ENCODE data around the gene GOLM1.

Gene GOLM1

DNA sequence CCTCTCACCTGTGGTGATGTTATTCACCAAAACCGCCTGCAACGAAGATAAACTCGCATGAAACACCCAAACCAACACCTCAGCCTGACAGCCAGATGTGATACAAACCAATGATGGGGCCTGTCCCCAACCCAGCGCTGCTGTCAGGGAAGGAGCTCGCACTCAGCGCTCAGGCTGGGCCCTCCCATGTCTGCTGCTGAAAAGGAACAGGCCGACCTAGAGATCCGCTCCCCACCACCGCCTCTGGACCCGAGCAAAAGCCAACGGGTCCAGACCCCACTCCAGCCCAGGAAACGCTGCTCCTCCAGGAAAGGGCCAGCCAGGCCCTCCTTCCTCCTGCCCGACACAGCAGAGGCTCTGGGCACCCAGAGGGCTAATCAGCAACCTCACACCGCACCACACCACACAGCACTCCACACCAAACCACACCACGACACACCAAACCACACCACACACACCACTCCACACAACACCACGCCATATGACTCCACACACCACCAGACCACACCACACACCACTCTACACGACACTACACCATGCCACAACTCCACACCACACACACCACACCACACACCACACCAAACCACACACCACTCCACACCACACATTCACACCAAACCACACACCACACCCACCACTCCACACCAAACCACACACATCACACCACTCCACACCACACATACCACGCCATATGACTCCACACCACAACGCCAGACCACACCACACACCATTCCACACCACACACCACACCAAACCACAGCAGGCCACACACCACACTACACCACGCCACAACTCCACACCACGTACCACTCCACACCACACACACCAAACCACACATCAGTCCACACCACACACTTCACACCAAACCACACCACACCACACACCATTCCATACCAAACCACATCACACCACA, 46.5 kb downstream of the GOLM1 start:
- TF ChIP-seq TEAD4 (IDR thresholded peaks at IDR 0.05) (no peak), NFIC (IDR thresholded peaks at IDR 0.05) (no peak), CEBPB (IDR thresholded peaks at IDR 0.05) (no peak), TAF1 (IDR thresholded peaks at IDR 0.05; ENCODE audit: low read depth) (no peak), ZBTB7A (IDR thresholded peaks at IDR 0.05; ENCODE audit: low read depth) (no peak), YY1 (IDR thresholded peaks at IDR 0.05; ENCODE audit: low read depth) (no peak), EP300 (IDR thresholded peaks at IDR 0.05; ENCODE audit: borderline replicate concordance) (no peak)
- TF ChIP-seq, protein P1, sequence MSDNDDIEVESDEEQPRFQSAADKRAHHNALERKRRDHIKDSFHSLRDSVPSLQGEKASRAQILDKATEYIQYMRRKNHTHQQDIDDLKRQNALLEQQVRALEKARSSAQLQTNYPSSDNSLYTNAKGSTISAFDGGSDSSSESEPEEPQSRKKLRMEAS (IDR thresholded peaks at IDR 0.05), result no peak

DNA sequence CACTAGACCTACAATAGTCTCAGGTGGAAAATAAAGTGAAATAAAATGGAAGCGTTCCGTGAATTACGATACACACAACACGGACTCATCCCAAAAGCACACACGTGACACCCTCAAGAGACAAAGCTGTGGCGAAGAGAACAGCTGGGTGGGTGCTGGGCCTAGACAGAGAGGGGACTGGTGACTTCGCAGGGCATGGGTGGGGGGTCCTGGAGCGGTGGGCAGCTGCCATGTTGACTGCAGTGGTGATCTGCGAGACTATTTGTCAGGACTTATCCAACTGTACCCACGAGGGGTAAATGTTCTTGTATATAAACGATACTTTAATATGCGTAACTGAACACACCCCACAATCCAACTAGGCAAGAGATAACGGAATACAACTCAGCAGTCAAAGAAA, 52.0 kb downstream of the GOLM1 start:
- no peak for TF ChIP-seq NFIC (IDR thresholded peaks at IDR 0.05)
- TF ChIP-seq ZBTB7A (IDR thresholded peaks at IDR 0.05; ENCODE audit: low read depth), result no peak
- no peak for TF ChIP-seq YY1 (IDR thresholded peaks at IDR 0.05; ENCODE audit: low read depth)
- no peak for TF ChIP-seq CREB1 (IDR thresholded peaks at IDR 0.05; ENCODE audit: low read depth)
- no peak for TF ChIP-seq TAF1 (IDR thresholded peaks at IDR 0.05; ENCODE audit: low read depth)
- no peak for TF ChIP-seq TEAD4 (IDR thresholded peaks at IDR 0.05)
- TF ChIP-seq, protein P2, sequence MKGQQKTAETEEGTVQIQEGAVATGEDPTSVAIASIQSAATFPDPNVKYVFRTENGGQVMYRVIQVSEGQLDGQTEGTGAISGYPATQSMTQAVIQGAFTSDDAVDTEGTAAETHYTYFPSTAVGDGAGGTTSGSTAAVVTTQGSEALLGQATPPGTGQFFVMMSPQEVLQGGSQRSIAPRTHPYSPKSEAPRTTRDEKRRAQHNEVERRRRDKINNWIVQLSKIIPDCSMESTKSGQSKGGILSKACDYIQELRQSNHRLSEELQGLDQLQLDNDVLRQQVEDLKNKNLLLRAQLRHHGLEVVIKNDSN (IDR thresholded peaks at IDR 0.05), result no peak
- no peak for TF ChIP-seq EGR1 (IDR thresholded peaks at IDR 0.05)
- no peak for TF ChIP-seq RAD21 (IDR thresholded peaks at IDR 0.05; ENCODE audit: low read depth)
- TF ChIP-seq FOXM1 (IDR thresholded peaks at IDR 0.05; ENCODE audit: borderline replicate concordance, low read depth), result no peak
- TF ChIP-seq TCF12 (IDR thresholded peaks at IDR 0.05; ENCODE audit: low read depth), result no peak
- TF ChIP-seq, protein P3, sequence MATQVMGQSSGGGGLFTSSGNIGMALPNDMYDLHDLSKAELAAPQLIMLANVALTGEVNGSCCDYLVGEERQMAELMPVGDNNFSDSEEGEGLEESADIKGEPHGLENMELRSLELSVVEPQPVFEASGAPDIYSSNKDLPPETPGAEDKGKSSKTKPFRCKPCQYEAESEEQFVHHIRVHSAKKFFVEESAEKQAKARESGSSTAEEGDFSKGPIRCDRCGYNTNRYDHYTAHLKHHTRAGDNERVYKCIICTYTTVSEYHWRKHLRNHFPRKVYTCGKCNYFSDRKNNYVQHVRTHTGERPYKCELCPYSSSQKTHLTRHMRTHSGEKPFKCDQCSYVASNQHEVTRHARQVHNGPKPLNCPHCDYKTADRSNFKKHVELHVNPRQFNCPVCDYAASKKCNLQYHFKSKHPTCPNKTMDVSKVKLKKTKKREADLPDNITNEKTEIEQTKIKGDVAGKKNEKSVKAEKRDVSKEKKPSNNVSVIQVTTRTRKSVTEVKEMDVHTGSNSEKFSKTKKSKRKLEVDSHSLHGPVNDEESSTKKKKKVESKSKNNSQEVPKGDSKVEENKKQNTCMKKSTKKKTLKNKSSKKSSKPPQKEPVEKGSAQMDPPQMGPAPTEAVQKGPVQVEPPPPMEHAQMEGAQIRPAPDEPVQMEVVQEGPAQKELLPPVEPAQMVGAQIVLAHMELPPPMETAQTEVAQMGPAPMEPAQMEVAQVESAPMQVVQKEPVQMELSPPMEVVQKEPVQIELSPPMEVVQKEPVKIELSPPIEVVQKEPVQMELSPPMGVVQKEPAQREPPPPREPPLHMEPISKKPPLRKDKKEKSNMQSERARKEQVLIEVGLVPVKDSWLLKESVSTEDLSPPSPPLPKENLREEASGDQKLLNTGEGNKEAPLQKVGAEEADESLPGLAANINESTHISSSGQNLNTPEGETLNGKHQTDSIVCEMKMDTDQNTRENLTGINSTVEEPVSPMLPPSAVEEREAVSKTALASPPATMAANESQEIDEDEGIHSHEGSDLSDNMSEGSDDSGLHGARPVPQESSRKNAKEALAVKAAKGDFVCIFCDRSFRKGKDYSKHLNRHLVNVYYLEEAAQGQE (IDR thresholded peaks at IDR 0.05; ENCODE audit: low read depth), result no peak
- TF ChIP-seq, protein P1 (IDR thresholded peaks at IDR 0.05), result no peak
- TF ChIP-seq EP300 (IDR thresholded peaks at IDR 0.05; ENCODE audit: borderline replicate concordance), result no peak

DNA sequence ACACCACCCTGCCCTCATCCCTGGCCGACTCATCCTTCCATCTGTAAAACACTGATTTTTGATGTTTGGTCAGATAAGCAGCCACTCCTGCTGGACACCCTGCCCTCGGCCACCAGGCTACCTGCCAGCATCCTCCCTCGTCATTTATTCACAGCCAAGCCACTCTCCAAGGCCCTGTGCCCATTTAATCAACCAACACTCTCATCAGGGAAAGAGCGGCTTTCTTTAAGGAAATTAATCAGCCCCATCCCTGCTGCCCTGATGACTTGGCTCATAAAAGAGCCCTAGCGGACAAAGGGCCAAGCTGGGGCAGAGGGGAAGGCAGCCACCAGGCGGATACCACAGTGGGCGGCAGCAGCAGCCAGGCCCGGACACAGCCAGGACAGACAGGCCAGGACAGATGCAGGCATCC, 52.4 kb downstream of the GOLM1 start:
- no peak for TF ChIP-seq NFIC (IDR thresholded peaks at IDR 0.05)

DNA sequence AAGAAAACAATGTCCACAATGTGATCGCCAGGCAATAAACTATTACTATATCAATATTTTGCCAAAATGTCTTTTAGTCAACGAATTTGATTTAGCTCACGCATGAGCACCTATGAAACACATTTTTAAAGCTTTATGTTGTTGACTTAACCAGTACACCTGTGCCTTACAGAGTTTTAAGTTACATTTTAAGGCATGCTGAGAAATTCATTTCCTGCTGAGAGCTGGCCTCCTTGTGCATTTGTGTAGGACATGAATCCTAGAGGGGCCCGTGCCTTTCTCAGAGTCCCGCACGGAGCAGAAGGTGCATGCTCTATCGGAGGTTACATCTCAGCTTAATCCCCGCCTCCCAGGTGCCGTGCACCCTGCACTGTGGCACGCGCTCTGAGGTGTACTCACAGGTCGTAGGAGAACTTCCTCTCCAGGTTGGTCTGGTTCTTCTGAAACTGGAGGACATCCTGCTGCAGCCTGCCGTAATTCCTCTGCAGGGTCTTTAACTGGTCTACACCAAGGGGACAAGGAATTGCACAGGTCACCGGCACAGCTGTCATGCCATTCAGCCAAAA, 53.2 kb downstream of the GOLM1 start:
- TF ChIP-seq, protein P2 (IDR thresholded peaks at IDR 0.05), result no peak
- TF ChIP-seq EP300 (IDR thresholded peaks at IDR 0.05; ENCODE audit: borderline replicate concordance) (no peak), TEAD4 (IDR thresholded peaks at IDR 0.05) (peak; percentile 35; the same call in 1 of the 2 replicates), TCF12 (IDR thresholded peaks at IDR 0.05; ENCODE audit: low read depth) (peak; percentile 78), RAD21 (IDR thresholded peaks at IDR 0.05; ENCODE audit: low read depth) (no peak), ZBTB7A (IDR thresholded peaks at IDR 0.05; ENCODE audit: low read depth) (no peak), FOXM1 (IDR thresholded peaks at IDR 0.05; ENCODE audit: borderline replicate concordance, low read depth) (no peak), CEBPB (IDR thresholded peaks at IDR 0.05) (no peak), NFIC (IDR thresholded peaks at IDR 0.05) (peak; percentile 50; the same call in 1 of the 2 replicates), TAF1 (IDR thresholded peaks at IDR 0.05; ENCODE audit: low read depth) (no peak), YY1 (IDR thresholded peaks at IDR 0.05; ENCODE audit: low read depth) (no peak), EGR1 (IDR thresholded peaks at IDR 0.05) (no peak), CREB1 (IDR thresholded peaks at IDR 0.05; ENCODE audit: low read depth) (no peak)
- TF ChIP-seq, protein P1 (IDR thresholded peaks at IDR 0.05), result peak; percentile 59; the same call in 1 of the 2 replicates
- TF ChIP-seq, protein P3 (IDR thresholded peaks at IDR 0.05; ENCODE audit: low read depth), result no peak

DNA sequence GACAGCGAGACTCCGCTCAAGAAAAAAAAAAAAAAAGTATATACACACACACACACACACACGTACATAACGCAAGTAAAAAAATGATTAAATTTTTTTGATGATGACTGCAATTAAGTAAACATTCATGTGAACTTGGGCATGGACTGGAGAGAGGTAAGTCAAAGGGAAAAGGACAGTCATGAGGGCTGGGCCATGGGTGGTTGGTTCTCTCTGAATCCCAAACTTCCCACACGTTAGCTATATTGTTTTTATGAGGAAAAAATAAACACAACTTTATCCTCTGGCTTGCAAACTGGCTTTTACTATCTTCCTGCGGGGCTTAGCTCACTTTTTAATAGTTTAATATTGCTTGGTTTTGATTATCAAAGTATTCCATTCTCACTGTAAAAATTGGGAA, 53.7 kb downstream of the GOLM1 start:
- TF ChIP-seq TCF12 (IDR thresholded peaks at IDR 0.05; ENCODE audit: low read depth) (no peak), YY1 (IDR thresholded peaks at IDR 0.05; ENCODE audit: low read depth) (no peak), RAD21 (IDR thresholded peaks at IDR 0.05; ENCODE audit: low read depth) (no peak), FOXM1 (IDR thresholded peaks at IDR 0.05; ENCODE audit: borderline replicate concordance, low read depth) (no peak), EP300 (IDR thresholded peaks at IDR 0.05; ENCODE audit: borderline replicate concordance) (no peak), ZBTB7A (IDR thresholded peaks at IDR 0.05; ENCODE audit: low read depth) (no peak), TEAD4 (IDR thresholded peaks at IDR 0.05) (no peak), TAF1 (IDR thresholded peaks at IDR 0.05; ENCODE audit: low read depth) (no peak), NFIC (IDR thresholded peaks at IDR 0.05) (no peak), EGR1 (IDR thresholded peaks at IDR 0.05) (no peak), CREB1 (IDR thresholded peaks at IDR 0.05; ENCODE audit: low read depth) (no peak), CEBPB (IDR thresholded peaks at IDR 0.05) (no peak)
- TF ChIP-seq, protein P2 (IDR thresholded peaks at IDR 0.05), result no peak
- TF ChIP-seq, protein P3 (IDR thresholded peaks at IDR 0.05; ENCODE audit: low read depth), result no peak
- TF ChIP-seq, protein P1 (IDR thresholded peaks at IDR 0.05), result no peak

Data from Ishikawa (cell line).